IMR-90 (cell line): ENCODE measurements around the gene PDF. TPM values are rescaled to one million over a fixed set of nuclear protein-coding genes. Genes with fewer than 3 reads are reported as not detected.

Experiments
- ATAC-seq: fragments of 200-7000 bp; cut with Tn5 transposase; 2 replicates; pipeline ENCODE4 v1.9.1; 2020; ENCODE audit warnings: low read depth, mild to moderate bottlenecking, moderate library complexity
- BruUV-seq: library from RNA; stranded (reverse); fragments of 400-500 nt; replicated peaks from 2 replicates; lab custom pipeline; 2021; lab: Mats Ljungman, UMichigan
- CTCF ChIA-PET: fragments of 300-600 bp; formaldehyde crosslinking; extraction: SDS; loops from one replicate; lab custom pipeline; 2021; ENCODE audit warnings: antibody characterized with exemption; lab: Yijun Ruan, JAX
- POLR2A ChIA-PET: fragments of 300-600 bp; sonication (Branson Sonifier 250); formaldehyde crosslinking; loops from one replicate; lab custom pipeline; 2022; ENCODE audit warnings: antibody characterized with exemption; ENCODE audit not compliant: unreplicated experiment; lab: Charles Lee
- DNase-seq: peaks from one replicate; pipeline ENCODE4 v3.0.0; 2013
- H2AFZ ChIP-seq: replicated peaks from 2 replicates; pipeline ENCODE3; 2013; ENCODE audit warnings: low read length, mild to moderate bottlenecking; ENCODE audit not compliant: poor library complexity
- H2AK5ac ChIP-seq: 2 replicates; pipeline ENCODE4 v1.6.1; 2013; ENCODE audit warnings: low read depth, low read length, inconsistent platforms
- H2AK9ac ChIP-seq: replicated peaks from 2 replicates; pipeline ENCODE3; 2013; ENCODE audit warnings: mild to moderate bottlenecking, low read depth, low read length, moderate library complexity; ENCODE audit not compliant: poor library complexity
- H2BK120ac ChIP-seq: 2 replicates; pipeline ENCODE4 v1.6.1; 2013; ENCODE audit warnings: low read depth, low read length, inconsistent platforms
- H2BK15ac ChIP-seq: 3 replicates; pipeline ENCODE4 v1.6.1; 2013; ENCODE audit warnings: low read depth, low read length, inconsistent platforms
- H2BK20ac ChIP-seq: 2 replicates; pipeline ENCODE4 v1.6.1; 2013; ENCODE audit warnings: low read depth, mild to moderate bottlenecking, inconsistent platforms, low read length, moderate library complexity
- H2BK5ac ChIP-seq: 2 replicates; pipeline ENCODE4 v1.6.1; 2013; ENCODE audit warnings: mild to moderate bottlenecking, low read depth, low read length, inconsistent platforms; ENCODE audit not compliant: poor library complexity, severe bottlenecking
- H3K14ac ChIP-seq: replicated peaks from 2 replicates; pipeline ENCODE4 v1.6.1; 2013; ENCODE audit warnings: low read depth, low read length, inconsistent platforms
- H3K18ac ChIP-seq: 2 replicates; pipeline ENCODE4 v1.6.1; 2013; ENCODE audit warnings: low read depth, low read length, control low read depth
- H3K23ac ChIP-seq: 2 replicates; pipeline ENCODE4 v1.6.1; 2013; ENCODE audit warnings: low read depth, low read length, inconsistent platforms
- H3K27ac ChIP-seq: 2 replicates; pipeline ENCODE4 v1.5.1; 2013; ENCODE audit warnings: mild to moderate bottlenecking, control low read depth, low read length; ENCODE audit not compliant: insufficient read depth
- H3K27me3 ChIP-seq: 2 replicates; pipeline ENCODE4 v1.6.1; 2013; ENCODE audit warnings: low read length; ENCODE audit not compliant: control insufficient read depth, insufficient read depth
- H3K36me3 ChIP-seq: 2 replicates; pipeline ENCODE4 v1.6.1; 2013; ENCODE audit warnings: low read length, mixed read lengths; ENCODE audit not compliant: control insufficient read depth, insufficient read depth
- H3K4ac ChIP-seq: 2 replicates; pipeline ENCODE4 v1.6.1; 2013; ENCODE audit warnings: low read depth, low read length, inconsistent platforms
- H3K4me1 ChIP-seq: 2 replicates; pipeline ENCODE4 v1.6.1; 2013; ENCODE audit warnings: low read length, mixed read lengths; ENCODE audit not compliant: control insufficient read depth, insufficient read depth
- H3K4me2 ChIP-seq: 2 replicates; pipeline ENCODE4 v1.6.1; 2013; ENCODE audit warnings: low read depth, mild to moderate bottlenecking, control low read depth, low read length, moderate library complexity
- H3K4me3 ChIP-seq: 2 replicates; pipeline ENCODE4 v1.5.1; 2013; ENCODE audit warnings: low read depth, mild to moderate bottlenecking, control low read depth, low read length, moderate library complexity; ENCODE audit not compliant: insufficient read depth
- H3K56ac ChIP-seq: 2 replicates; pipeline ENCODE4 v1.6.1; 2013; ENCODE audit warnings: low read length, inconsistent platforms; ENCODE audit not compliant: insufficient read depth; ENCODE audit errors: extremely low read depth
- H3K79me1 ChIP-seq, 2 experiments: 2 replicates each; pipeline ENCODE4 v1.6.1; 2013; ENCODE audit warnings: low read length in 2 of 2, inconsistent platforms in 1 of 2, low read depth in 1 of 2
- H3K9ac ChIP-seq: 2 replicates; pipeline ENCODE4 v1.6.1; 2013; ENCODE audit warnings: low read depth, low read length, control low read depth
- H3K9me1 ChIP-seq: 2 replicates; pipeline ENCODE4 v1.6.1; 2013; ENCODE audit warnings: low read length, inconsistent platforms; ENCODE audit not compliant: insufficient read depth
- H3K9me3 ChIP-seq: 2 replicates; pipeline ENCODE4 v1.6.1; 2013; ENCODE audit warnings: low read length; ENCODE audit not compliant: control insufficient read depth, insufficient read depth
- H4K20me1 ChIP-seq: 2 replicates; pipeline ENCODE4 v1.6.1; 2013; ENCODE audit warnings: low read length, inconsistent platforms; ENCODE audit not compliant: insufficient read depth
- H4K5ac ChIP-seq: 2 replicates; pipeline ENCODE4 v1.6.1; 2013; ENCODE audit warnings: mild to moderate bottlenecking, low read depth, low read length, control low read depth
- H4K8ac ChIP-seq, 2 experiments: 2 replicates each; pipeline ENCODE4 v1.6.1; 2013; ENCODE audit warnings: low read depth in 2 of 2, low read length in 2 of 2, control low read depth in 1 of 2, inconsistent platforms in 1 of 2
- H4K91ac ChIP-seq: 2 replicates; pipeline ENCODE4 v1.6.1; 2013; ENCODE audit warnings: low read depth, low read length, inconsistent platforms; ENCODE audit not compliant: insufficient read depth
- CEBPB ChIP-seq: IDR thresholded peaks from 2 replicates; pipeline ENCODE4 v1.6.1; 2012; ENCODE audit warnings: low read depth, low read length, improper control_type of control experiment
- CHD1 ChIP-seq: IDR thresholded peaks from 2 replicates; pipeline ENCODE4 v1.6.1; 2012; ENCODE audit warnings: low read depth, low read length, improper control_type of control experiment
- ELK1 ChIP-seq: fragments of 150-350 bp; IDR thresholded peaks from 2 replicates; pipeline ENCODE4 v1.6.1; 2016; ENCODE audit warnings: low read depth, mild to moderate bottlenecking, low read length, moderate library complexity, borderline replicate concordance
- MAFK ChIP-seq: IDR thresholded peaks from 2 replicates; pipeline ENCODE4 v1.6.1; 2012; ENCODE audit warnings: low read depth, low read length, improper control_type of control experiment
- MAZ ChIP-seq: IDR thresholded peaks from 2 replicates; pipeline ENCODE4 v1.6.1; 2012; ENCODE audit warnings: low read depth, mild to moderate bottlenecking, low read length, improper control_type of control experiment, moderate library complexity, borderline replicate concordance
- MXI1 ChIP-seq: IDR thresholded peaks from 2 replicates; pipeline ENCODE4 v1.6.1; 2012; ENCODE audit warnings: low read depth, mild to moderate bottlenecking, low read length, moderate library complexity, borderline replicate concordance
- POLR2A ChIP-seq: IDR thresholded peaks from 2 replicates; pipeline ENCODE4 v1.6.1; 2012; ENCODE audit warnings: mild to moderate bottlenecking, low read depth, low read length
- RAD21 ChIP-seq: IDR thresholded peaks from 2 replicates; pipeline ENCODE4 v1.6.1; 2012; ENCODE audit warnings: low read length, improper control_type of control experiment
- WGBS, 2 experiments: methylation state at CpG; one replicate each; pipeline versions ENCODE4 v1.1.5 to v1.1.7; 2013; ENCODE audit warnings: missing lambda C conversion rate in 2 of 2; ENCODE audit not compliant: insufficient read length in 1 of 2; ENCODE audit errors: extremely low coverage in 2 of 2; 5-methylcytosine and 5-hydroxymethylcytosine counted together
- dilution Hi-C: fragments of 300-500 bp; cut with HindIII; formaldehyde crosslinking; loops from one replicate; pipeline ENCODE4 v1.14.3; 2018; ENCODE audit warnings: low sequenced_read_pairs; ENCODE audit not compliant: unreplicated experiment
- in situ Hi-C: fragments of 300-500 bp; cut with MboI; formaldehyde crosslinking; loops from 3 replicates; pipeline ENCODE4 v1.14.3; 2019; ENCODE audit warnings: low sequenced_read_pairs, inconsistent platforms, mixed read lengths
- intact Hi-C: fragments of 100-400 bp; cut with micrococcal nuclease; formaldehyde crosslinking; loops from 2 replicates; pipeline ENCODE4 v1.10.0; 2022
- polyA plus RNA-seq, 3 experiments: library from polyadenylated mRNA; depleted of rRNA; stranded (reverse); fragments of >200 nt; gene quantifications; 2 replicates each; pipeline ENCODE4 v1.2.3, GENCODE V29; 2012; ENCODE audit warnings: low replicate concordance in 1 of 3
- total RNA-seq: library from RNA; depleted of rRNA; stranded (reverse); fragments of >200 nt; gene quantifications from 2 replicates; pipeline ENCODE4 v1.2.3, GENCODE V29; 2012

Gene PDF
- total and polyA plus RNA-seq, 2 of the 4 experiments (the other 2 are of a cell fraction), result 4.5 to 6.4 TPM

- POLR2A ChIA-PET, result interaction anchor here (0.5 kb wide), 1 partner anchor 66 kb away, joined by 3 read pairs; no protein-coding TSS in a partner anchor
- Histone ChIP-seq H2BK120ac (no peak overlapping the region), H2AFZ (no peak overlapping the region), H2BK20ac (no peak overlapping the region), H3K27ac (no peak overlapping the region), H3K4ac (no peak overlapping the region), H3K9ac (no peak overlapping the region), H2AK5ac (no peak overlapping the region), H3K79me1 (peaks cover 38 to 82% of the 10 kb centered on the region in 2 experiments), H3K9me1 (peaks cover 13% of the 10 kb centered on the region), H4K91ac (no peak overlapping the region), H3K14ac (no peak overlapping the region), H3K27me3 (no peaks in the 10 kb centered on the region), H3K9me3 (no peaks in the 10 kb centered on the region), H2BK5ac (no peak overlapping the region), H4K8ac (no peak overlapping the region), H3K56ac (no peak overlapping the region), H4K5ac (no peak overlapping the region), H3K23ac (no peak overlapping the region), H3K4me3 (no peak overlapping the region), H4K20me1 (peaks cover 72% of the 10 kb centered on the region), H3K36me3 (peaks cover 50% of the 10 kb centered on the region), H2AK9ac (peak overlapping the region; percentile 52), H3K4me1 (peaks cover 12% of the 10 kb centered on the region), H2BK15ac (no peak overlapping the region), H3K4me2 (no peak overlapping the region), H3K18ac (no peak overlapping the region)
- intact Hi-C loops (no loop called here), in situ Hi-C loops (no loop called here), dilution Hi-C loops (no loop called here)
- ATAC-seq (no peak), DNase-seq (no peak)
- CTCF ChIA-PET, result interaction anchor here (0.6 kb wide), 1 partner anchor 167 kb away, joined by 3 read pairs; no protein-coding TSS in a partner anchor
- no peak for TF ChIP-seq MAZ
- TF ChIP-seq POLR2A, result no peak
- TF ChIP-seq MXI1, result no peak
- TF ChIP-seq ELK1, result no peak
- TF ChIP-seq MAFK, result no peak
- TF ChIP-seq CEBPB, result no peak
- TF ChIP-seq CHD1, result no peak
- no peak for TF ChIP-seq RAD21
- BruUV-seq, result no TSS peak
- WGBS, 2 experiments, result 89% methylated on average over 4 of the region's 7 CpGs; no CpG with 5 or more reads in 1 of the 2 experiments
These were observed 4.1 kb downstream of the PDF start for GRCh38 chr16:69326172-69326873.
